Ecto neural progenitor cell (in vitro differentiated cells): ENCODE measurements around the gene GRID1.

ENCODE experiments used
- DNase-seq: peaks from one replicate; pipeline ENCODE4 v3.0.0-alpha.2; 2018; ENCODE audit warnings: low spot score

The GRID1 gene

DNA sequence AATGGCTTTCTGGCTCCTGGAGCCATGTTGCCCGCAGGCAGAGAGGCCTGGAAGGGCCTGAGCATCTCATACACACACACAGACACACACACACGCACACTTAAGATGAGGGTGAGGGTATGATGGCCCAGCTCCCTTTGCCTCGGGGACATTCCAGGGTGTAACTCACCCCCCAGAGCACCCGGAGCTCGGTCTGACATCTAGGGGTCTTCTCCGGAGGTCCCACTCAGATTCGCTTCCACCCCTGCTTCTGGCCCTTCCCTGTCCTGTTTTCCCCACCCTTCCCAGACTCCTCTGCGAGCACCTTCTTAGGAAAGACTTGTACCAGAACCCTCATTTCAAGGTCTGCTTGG, 304.4 kb downstream of the GRID1 start:
- DNase-seq = no peak

DNA sequence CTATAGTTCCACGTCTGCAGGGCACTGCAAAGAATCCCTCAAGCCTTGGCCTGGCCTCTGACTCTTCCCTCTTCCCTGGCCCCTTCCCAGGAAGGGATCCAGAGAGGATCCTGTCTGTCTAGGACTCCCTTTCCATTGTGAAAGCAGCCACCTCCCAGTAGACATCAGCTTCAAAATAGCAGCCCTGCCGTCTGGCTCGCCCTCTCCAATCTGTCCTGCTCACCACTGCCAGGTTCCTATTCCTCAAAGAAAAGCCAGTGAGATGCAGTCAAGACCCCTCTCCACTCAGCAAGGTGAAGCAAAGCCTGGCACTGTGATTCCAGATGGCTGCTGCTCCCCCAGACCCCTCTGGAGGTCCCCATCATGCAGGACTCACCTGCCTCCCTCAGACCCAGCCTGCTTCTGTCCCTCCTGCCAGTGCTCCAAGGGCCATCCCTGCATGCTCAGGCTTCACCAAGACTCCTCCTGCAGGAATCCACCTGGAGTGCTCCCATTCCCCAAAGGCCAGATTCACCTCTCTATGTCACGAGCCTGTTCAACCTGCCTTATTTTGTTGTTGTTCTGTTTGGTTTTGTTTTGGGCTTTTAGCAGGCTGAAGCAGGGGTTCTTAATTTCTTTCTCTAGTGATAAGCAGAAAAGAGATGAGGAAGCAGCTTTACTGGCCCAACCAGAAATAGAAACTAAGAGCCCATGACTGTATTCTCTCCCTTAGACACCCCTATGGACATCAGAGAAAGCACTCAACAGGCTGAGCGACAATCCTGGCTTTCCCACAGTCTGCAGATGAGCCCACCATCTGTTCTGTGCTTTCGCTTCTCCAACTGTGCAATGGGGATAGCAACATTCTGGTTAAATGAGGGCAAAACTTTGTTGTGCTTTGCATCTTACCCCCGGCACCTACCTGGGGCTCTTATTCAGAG, 305.1 kb downstream of the GRID1 start:
- DNase-seq = no peak

DNA sequence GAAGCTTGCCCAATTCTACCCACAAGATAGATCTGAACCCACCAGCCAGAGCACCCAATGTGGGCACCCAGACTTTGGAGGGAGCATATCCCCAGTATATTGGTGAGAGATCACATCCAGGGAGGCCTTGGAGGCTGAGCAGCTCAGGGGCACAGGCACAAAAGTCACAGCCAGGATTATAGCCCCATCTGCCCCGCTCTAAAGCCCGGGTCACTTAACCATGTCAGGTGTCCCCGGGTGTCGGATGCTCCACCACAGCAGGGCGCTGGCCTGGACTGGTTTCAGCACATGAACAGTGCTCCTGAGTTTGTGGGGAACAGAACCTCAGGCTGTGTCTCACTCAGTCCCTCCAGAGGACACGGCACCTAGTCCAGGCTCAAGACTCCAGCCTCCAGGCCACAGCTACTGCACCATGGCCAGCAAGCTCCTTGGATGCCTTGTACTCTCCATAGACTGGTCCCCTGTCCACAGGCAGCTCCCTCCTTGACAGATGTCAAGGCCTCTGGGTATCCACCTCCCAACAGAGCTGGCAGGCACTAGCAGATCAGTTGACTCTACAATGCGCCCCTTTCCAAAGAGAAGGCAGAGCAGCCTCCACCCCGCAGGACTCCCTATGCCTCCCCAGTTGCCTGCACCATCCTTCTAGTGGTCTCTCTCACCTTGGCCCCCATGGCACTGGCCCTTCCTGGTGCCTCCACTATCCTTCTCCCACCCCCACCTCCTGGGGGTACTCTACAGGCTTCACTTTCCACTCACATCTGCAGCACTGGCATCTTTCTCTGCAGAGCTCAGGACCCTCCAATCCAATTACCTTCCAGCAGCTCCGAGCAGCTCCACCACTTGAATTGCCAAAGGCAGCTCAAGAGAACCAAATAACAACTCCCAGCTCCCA, 306.0 kb downstream of the GRID1 start:
- peak; percentile 31 for DNase-seq

DNA sequence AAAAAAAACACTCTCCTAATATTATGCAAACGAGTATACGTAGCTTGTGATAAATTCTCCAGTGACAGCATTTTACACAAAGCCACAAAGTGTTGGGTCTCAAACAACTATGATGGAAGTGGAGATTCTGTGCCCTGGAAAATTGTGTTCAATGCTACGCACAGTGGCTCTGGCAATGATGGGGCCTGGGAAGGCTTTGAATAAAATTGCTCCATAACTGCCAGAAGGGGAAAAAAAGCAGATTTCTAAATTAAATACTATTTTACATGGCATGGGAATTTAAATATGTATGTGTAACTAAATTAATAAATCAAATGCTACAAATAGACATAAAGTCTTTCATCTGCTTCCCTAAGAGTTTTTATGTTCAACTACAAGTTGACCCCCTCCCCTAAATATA, 306.7 kb downstream of the GRID1 start:
- no peak for DNase-seq

GRCh38 chr10:86058964-86059363, 307.6 kb downstream of the GRID1 start:
- DNase-seq = no peak

- DNase-seq = no peak
Measured at GRCh38 chr10:86057708-86058107, 308.9 kb downstream of the GRID1 start.

- no peak for DNase-seq
Measured at GRCh38 chr10:86056672-86057071, 309.9 kb downstream of the GRID1 start.

- DNase-seq = no peak
Measured at GRCh38 chr10:86055928-86056327, 310.7 kb downstream of the GRID1 start.

DNA sequence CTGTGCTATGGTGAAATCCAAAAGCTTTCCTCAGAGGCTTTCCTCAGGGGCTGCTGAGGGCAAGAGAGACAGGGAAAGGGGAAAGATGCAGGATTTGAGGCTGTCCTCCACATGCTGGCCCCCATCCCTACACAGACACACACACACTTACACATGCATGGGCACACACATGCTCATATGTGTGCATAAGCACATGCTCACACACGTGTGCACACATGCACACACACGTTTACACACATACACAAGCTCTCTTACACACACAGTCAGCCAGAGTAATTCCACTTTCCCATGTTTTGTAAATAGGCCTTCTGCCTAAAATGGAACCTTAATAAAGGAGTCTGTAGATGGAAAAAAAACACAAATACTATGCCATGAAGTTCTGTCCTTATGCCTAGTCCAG, 312.9 kb downstream of the GRID1 start:
- no peak for DNase-seq

GRCh38 chr10:86051586-86051985, 315.0 kb downstream of the GRID1 start:
- DNase-seq = no peak

DNA sequence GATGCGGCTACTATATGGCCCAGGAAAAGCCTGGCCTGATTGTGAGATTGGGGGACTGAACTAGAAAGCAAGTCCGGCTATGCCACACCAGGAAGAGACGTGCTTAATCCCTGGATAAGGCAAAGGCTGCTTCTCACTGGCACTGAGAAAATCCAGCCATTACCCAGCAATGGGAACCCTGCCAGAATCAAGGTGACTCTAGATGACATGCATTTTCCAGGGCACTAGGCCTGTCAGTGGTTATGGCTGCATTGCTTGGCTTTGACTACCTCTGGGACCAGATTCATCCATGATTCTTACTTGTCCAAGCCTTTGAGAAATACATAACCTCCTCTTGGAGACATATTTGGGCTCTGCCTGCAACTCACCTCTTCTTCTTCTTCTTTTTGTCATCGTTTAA, 317.2 kb downstream of the GRID1 start:
- DNase-seq = no peak

DNA sequence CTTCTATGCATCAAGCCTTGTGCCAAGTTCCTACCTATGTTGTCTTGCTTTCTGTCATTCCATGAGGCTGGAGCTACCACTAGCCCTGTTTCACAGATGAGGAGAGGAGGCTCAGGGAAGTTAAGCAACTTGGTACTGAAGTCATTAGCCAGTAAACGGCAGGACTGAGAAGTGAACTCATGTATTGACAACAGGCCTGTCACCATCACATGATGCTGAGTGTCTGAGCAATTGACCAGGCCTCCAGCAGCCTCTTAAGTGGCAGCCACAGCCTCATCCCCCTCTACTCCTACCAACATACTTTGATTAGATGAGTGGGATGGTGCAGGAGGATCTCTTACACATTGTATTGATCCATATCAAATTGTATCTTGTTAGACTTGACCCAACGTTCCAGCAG, 317.6 kb downstream of the GRID1 start:
- no peak for DNase-seq

- DNase-seq = no peak
Measured at GRCh38 chr10:86048571-86048970, 318.0 kb downstream of the GRID1 start.

DNA sequence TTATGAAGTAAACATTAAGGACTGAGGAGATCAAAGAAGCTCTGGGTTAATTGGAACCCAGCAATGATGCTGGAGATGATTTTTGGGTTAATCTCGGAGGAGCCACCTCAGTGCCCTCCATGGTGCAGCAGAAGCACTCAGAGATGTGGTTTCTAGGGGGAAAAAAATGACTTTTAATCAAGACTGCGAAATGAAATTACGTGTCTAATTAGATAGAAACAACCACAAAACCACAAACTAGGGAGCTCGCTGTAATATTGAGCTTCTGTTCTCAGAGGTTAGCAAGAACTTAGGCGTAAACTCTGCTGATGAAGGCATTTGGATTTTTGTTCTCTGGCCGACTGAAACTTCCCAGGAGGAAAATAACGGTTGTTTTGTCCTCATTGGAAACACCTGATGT, 319.0 kb downstream of the GRID1 start:
- DNase-seq = no peak

GRCh38 chr10:86046845-86047460, 319.6 kb downstream of the GRID1 start:
- DNase-seq = no peak

GRCh38 chr10:86045896-86046295, 320.7 kb downstream of the GRID1 start:
- no peak for DNase-seq

- DNase-seq = no peak
Measured at GRCh38 chr10:86044029-86044428, 322.6 kb downstream of the GRID1 start.

DNA sequence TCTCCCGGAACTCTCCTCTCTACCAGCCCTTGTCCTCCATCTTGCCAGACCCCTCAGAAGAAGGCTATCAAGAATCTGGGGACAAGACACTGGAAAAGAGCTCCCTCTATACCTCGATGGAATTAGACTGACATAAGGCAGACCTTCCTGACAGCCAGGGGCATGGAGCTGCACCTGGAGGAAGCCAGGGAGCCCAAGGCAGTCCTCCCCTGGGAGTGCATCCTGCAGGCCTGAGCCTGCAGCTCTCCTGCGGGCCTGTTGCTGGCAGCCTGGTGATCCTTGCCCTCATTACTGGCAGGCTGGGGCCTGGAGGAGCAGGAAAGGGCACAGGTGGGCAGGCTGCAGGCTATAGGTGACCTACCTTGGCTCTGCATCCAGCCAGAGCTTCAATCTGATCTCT, 323.4 kb downstream of the GRID1 start:
- no peak for DNase-seq

GRCh38 chr10:86042161-86042560, 324.4 kb downstream of the GRID1 start:
- DNase-seq = no peak

GRCh38 chr10:86041116-86041515, 325.5 kb downstream of the GRID1 start:
- DNase-seq = no peak

GRCh38 chr10:86038371-86038770, 328.2 kb downstream of the GRID1 start:
- no peak for DNase-seq

- DNase-seq = no peak
Measured at GRCh38 chr10:86037096-86037495, 329.5 kb downstream of the GRID1 start.

GRCh38 chr10:86036544-86036831, 330.1 kb downstream of the GRID1 start:
- DNase-seq = no peak
